GM12878 (cell line): ENCODE measurements around the gene ARL2. TPM values are rescaled to one million over a fixed set of nuclear protein-coding genes. Genes with fewer than 3 reads are reported as not detected.
"Not testable (repeated sequence)": the region's sequence is repeated elsewhere in the genome, so short reads cannot be mapped to it uniquely, and the experiment has no call there.

ENCODE experiments used
- ATAC-seq: fragments of 200-7000 bp; cut with Tn5 transposase; 3 replicates; pipeline ENCODE4 v1.9.1; 2020; ENCODE audit warnings: mild to moderate bottlenecking, moderate library complexity
- BruUV-seq: library from RNA; stranded (reverse); fragments of 400-500 nt; replicated peaks from 2 replicates; lab custom pipeline; 2021; lab: Mats Ljungman, UMichigan
- CTCF ChIA-PET: fragments of 300-600 bp; sonication (Branson Sonifier 250); formaldehyde crosslinking; extraction: SDS; loops from one replicate; lab custom pipeline; 2021; ENCODE audit warnings: inconsistent platforms; lab: Yijun Ruan, JAX
- POLR2A ChIA-PET: fragments of 350-600 bp; formaldehyde crosslinking; extraction: SDS; loops from one replicate; lab custom pipeline; 2021; ENCODE audit warnings: inconsistent platforms; lab: Charles Lee
- RAD21 ChIA-PET: fragments of 300-600 bp; sonication (Branson Sonifier 250); formaldehyde crosslinking; loops from one replicate; lab custom pipeline; 2023; ENCODE audit warnings: antibody characterized with exemption; ENCODE audit not compliant: unreplicated experiment; lab: Charles Lee
- SMC1A ChIA-PET: fragments of 300-600 bp; sonication (Branson Sonifier 250); formaldehyde crosslinking; loops from one replicate; lab custom pipeline; 2023; ENCODE audit not compliant: unreplicated experiment, uncharacterized antibody; lab: Charles Lee
- DNase-seq: peaks from one replicate; pipeline ENCODE4 v3.0.0-alpha.2; 2011; ENCODE audit warnings: low read depth, low spot score
- FAIRE-seq: peaks from 3 replicates; lab custom pipeline; 2011; peaks lifted over from hg19 to GRCh38; lab: Jason Lieb, UNC
- H2AFZ ChIP-seq: 2 replicates; pipeline ENCODE4 v1.6.0; 2011; ENCODE audit warnings: low read depth, low read length, control low read depth; ENCODE audit not compliant: control insufficient read depth
- H3K27ac ChIP-seq: 2 replicates; pipeline ENCODE4 v1.5.1; 2011; ENCODE audit warnings: control low read depth; ENCODE audit not compliant: control insufficient read depth, insufficient read depth
- H3K27me3 ChIP-seq, 2 experiments: replicated peaks in 1 of 2; 2 replicates each; pipeline versions ENCODE4 v1.6.0 to v1.6.1; 2011; ENCODE audit warnings: low read length in 1 of 2; ENCODE audit not compliant: control insufficient read depth in 2 of 2, insufficient read depth in 2 of 2
- H3K36me3 ChIP-seq, 2 experiments: 2 replicates each; pipeline ENCODE4 v1.5.1; 2011; ENCODE audit warnings: low read length in 1 of 2; ENCODE audit not compliant: control insufficient read depth in 2 of 2, insufficient read depth in 2 of 2
- H3K4me1 ChIP-seq: 2 replicates; pipeline ENCODE4 v1.6.1; 2011; ENCODE audit warnings: mild to moderate bottlenecking, low read length, moderate library complexity, mixed read lengths; ENCODE audit not compliant: control insufficient read depth, insufficient read depth
- H3K4me2 ChIP-seq: 2 replicates; pipeline ENCODE4 v1.6.0; 2011; ENCODE audit warnings: control low read depth; ENCODE audit not compliant: control insufficient read depth, insufficient read depth
- H3K4me3 ChIP-seq: fragments of 200-600 bp; sonication (generic); 2 replicates; pipeline ENCODE4 v1.5.1; 2016
- H3K79me2 ChIP-seq: 2 replicates; pipeline ENCODE4 v1.6.0; 2011; ENCODE audit warnings: low read length; ENCODE audit not compliant: control insufficient read depth, insufficient read depth
- H3K9ac ChIP-seq: 2 replicates; pipeline ENCODE4 v1.8.0; 2011; ENCODE audit warnings: low read length, control low read depth, mixed read lengths; ENCODE audit not compliant: control insufficient read depth, insufficient read depth
- H3K9me3 ChIP-seq: replicated peaks from 3 replicates; pipeline ENCODE4 v1.5.1; 2011; ENCODE audit warnings: mild to moderate bottlenecking, low read length; ENCODE audit not compliant: control insufficient read depth, insufficient read depth
- H4K20me1 ChIP-seq: 2 replicates; pipeline ENCODE4 v1.6.0; 2011; ENCODE audit not compliant: control insufficient read depth, insufficient read depth
- ATF3 ChIP-seq: IDR thresholded peaks from 2 replicates; pipeline ENCODE4 v1.6.1; 2011; ENCODE audit warnings: low read depth, mild to moderate bottlenecking, low read length, moderate library complexity, borderline replicate concordance; ENCODE audit errors: extremely low read depth
- ATF7 ChIP-seq: fragments of 450-650 bp; IDR thresholded peaks from 2 replicates; pipeline ENCODE4 v1.6.1; 2016; ENCODE audit warnings: low read depth, mild to moderate bottlenecking
- EGR1 ChIP-seq, 2 experiments: IDR thresholded peaks; 1 replicate in 1 of 2; 2 replicates in 1 of 2; pipeline ENCODE4 v1.6.1; 2011 to 2012; ENCODE audit warnings: low read depth in 2 of 2, low read length in 2 of 2, borderline replicate concordance in 1 of 2, mild to moderate bottlenecking in 1 of 2, moderate library complexity in 1 of 2
- ELK1 ChIP-seq: IDR thresholded peaks from 2 replicates; pipeline ENCODE4 v1.6.1; 2012; ENCODE audit warnings: low read depth, low read length, improper control_type of control experiment
- EZH2 ChIP-seq: IDR thresholded peaks from 2 replicates; pipeline ENCODE4 v1.6.1; 2012; ENCODE audit warnings: low read depth, mild to moderate bottlenecking, control low read depth, inconsistent platforms, low read length, borderline replicate concordance; ENCODE audit not compliant: control insufficient read depth
- FOXK2 ChIP-seq: fragments of 450-650 bp; IDR thresholded peaks from 2 replicates; pipeline ENCODE4 v1.6.1; 2017; ENCODE audit warnings: mild to moderate bottlenecking, moderate library complexity
- GABPA ChIP-seq: IDR thresholded peaks from 2 replicates; pipeline ENCODE4 v1.6.1; 2014; ENCODE audit warnings: antibody characterized with exemption, low read depth, mild to moderate bottlenecking, inconsistent platforms
- NKRF ChIP-seq: fragments of 450-650 bp; conservative IDR thresholded peaks from 2 replicates; pipeline ENCODE4 v1.6.1; 2017; ENCODE audit warnings: mild to moderate bottlenecking, moderate library complexity
- NR2C1 ChIP-seq: fragments of 450-650 bp; IDR thresholded peaks from 2 replicates; pipeline ENCODE4 v1.6.1; 2017; ENCODE audit warnings: antibody characterized with exemption, mild to moderate bottlenecking, moderate library complexity
- SIX5 ChIP-seq: IDR thresholded peaks from 2 replicates; pipeline ENCODE4 v1.6.1; 2011; ENCODE audit warnings: mild to moderate bottlenecking, low read depth, low read length, moderate library complexity; ENCODE audit not compliant: severe bottlenecking
- SP1 ChIP-seq: IDR thresholded peaks from one replicate; pipeline ENCODE4 v1.6.1; 2011; ENCODE audit warnings: low read depth, low read length
- SRF ChIP-seq, 2 experiments: IDR thresholded peaks; 2 replicates each; pipeline ENCODE4 v1.6.1; 2011; ENCODE audit warnings: low read depth in 2 of 2, low read length in 2 of 2, mild to moderate bottlenecking in 1 of 2, moderate library complexity in 1 of 2
- USF1 ChIP-seq: IDR thresholded peaks from 2 replicates; pipeline ENCODE4 v1.6.1; 2011; ENCODE audit warnings: borderline replicate concordance, low read depth, mild to moderate bottlenecking, moderate library complexity, mixed read lengths, low read length; ENCODE audit not compliant: insufficient read depth; ENCODE audit errors: extremely low read length
- WGBS: methylation state at CpG from one replicate; pipeline ENCODE4 v1.1.6; 2016; ENCODE audit warnings: low lambda C conversion rate; ENCODE audit not compliant: insufficient replicate concordance, insufficient coverage; ENCODE audit errors: missing lambda C conversion rate; 5-methylcytosine and 5-hydroxymethylcytosine counted together
- in situ Hi-C: fragments of 300-500 bp; cut with MboI; formaldehyde crosslinking; loops from 9 replicates; pipeline ENCODE4 v1.14.3; 2018; ENCODE audit warnings: mixed read lengths
- intact Hi-C: fragments of 100-400 bp; cut with micrococcal nuclease; formaldehyde crosslinking; loops from one replicate; pipeline ENCODE4 v1.14.2; 2022; ENCODE audit not compliant: unreplicated experiment
- polyA plus RNA-seq, 11 experiments: library from polyadenylated mRNA; depleted of rRNA in 4 of 11; unstranded in 6 of 11; stranded (reverse) in 5 of 11; fragments of >200 nt; fragmentation: Nextera tagmentation in 4 of 11; fragmentation: Illumina TruSeq in 1 of 11; extraction: Ambion mirVana in 4 of 11; extraction: Trizol in 1 of 11; gene quantifications; 1 replicate in 1 of 11; 2 replicates in 10 of 11; pipeline versions ENCODE4 v1.2.1 to v1.2.3, GENCODE V29; 2011 to 2016; ENCODE audit warnings: inconsistent platforms in 2 of 11, missing spikeins in 2 of 11, low read depth in 1 of 11
- total RNA-seq, 4 experiments: library from RNA; depleted of rRNA in 3 of 4; stranded (reverse); fragments of >200 nt in 3 of 4; fragmentation: Illumina TruSeq in 1 of 4; extraction: Trizol in 1 of 4; gene quantifications; 2 replicates each; pipeline versions ENCODE4 v1.2.1 to v1.2.3, GENCODE V29; 2013 to 2021

The ARL2 gene
- total and polyA plus RNA-seq, 10 of the 15 experiments (the other 5 are each of a cell fraction or from before 2014, with no cell fraction given): 4.1 to 138 (median 73.4) TPM

- ATAC-seq (no peak), DNase-seq (no peak), FAIRE-seq (no peak)
- ChIA-PET RAD21 (interaction anchor here (0.8 kb wide), 1 partner anchor 27 kb away, joined by 5 read pairs; no protein-coding TSS in a partner anchor), CTCF (no interaction called here)
- in situ Hi-C loops: no loop called here
- Histone ChIP-seq H2AFZ (no peak overlapping the region), H3K27me3 (no peaks in the 10 kb centered on the region), H4K20me1 (no peaks in the 10 kb centered on the region), H3K9ac (no peak overlapping the region), H3K9me3 (no peaks in the 10 kb centered on the region)
- 37% methylated on average over 2 of the region's 2 CpGs for WGBS
- TF ChIP-seq EGR1 (IDR thresholded peaks at IDR 0.05; ENCODE audit: borderline replicate concordance in 1 of 2, low read depth in 2 of 2, low read length in 2 of 2) (no peak), EZH2 (no peak), ELK1 (no peak), FOXK2 (no peak), SP1 (no peak), SIX5 (no peak), NKRF (no peak), NR2C1 (no peak), GABPA (no peak), USF1 (no peak), ATF3 (no peak), SRF (IDR thresholded peaks at IDR 0.05; ENCODE audit: low read depth in 2 of 2, low read length in 2 of 2) (no peak), ATF7 (no peak)
- TF ChIP-seq, all 136 proteins: peak for 0
- Histone ChIP-seq H3K79me2 (no peaks in the 10 kb centered on the region), H3K4me3 (no peak overlapping the region), H3K4me1 (peaks cover 14% of the 10 kb centered on the region), H3K36me3 (no peaks in the 10 kb centered on the region), H3K27ac (no peak overlapping the region), H3K4me2 (no peak overlapping the region)
- no TSS peak for BruUV-seq
- ChIA-PET SMC1A (no interaction called here), POLR2A (interaction anchor here (0.5 to 1.0 kb wide), 2 partner anchors 13 to 90 kb away, joined by 3 read pairs; no protein-coding TSS in a partner anchor)
- intact Hi-C loops: no loop called here
Observed at GRCh38 chr11:64976651-64977050, 37.3 kb upstream of the ARL2 start.

- H3K4me1 ChIP-seq, H3K36me3 ChIP-seq, H3K9me3 ChIP-seq, H4K20me1 ChIP-seq, BruUV-seq, H3K27me3 ChIP-seq, H3K9ac ChIP-seq, H3K4me2 ChIP-seq, H3K4me3 ChIP-seq, CTCF ChIA-PET, H3K79me2 ChIP-seq, H2AFZ ChIP-seq, RAD21 ChIA-PET, ATAC-seq, in situ Hi-C loops, POLR2A ChIA-PET, H3K27ac ChIP-seq, FAIRE-seq, intact Hi-C loops, DNase-seq: not testable (repeated sequence)
- SMC1A ChIA-PET: interaction anchor here (1.1 kb wide), 1 partner anchor 135 kb away, joined by 3 read pairs; no protein-coding TSS in a partner anchor
- WGBS: 40% methylated on average over 5 of the region's 5 CpGs
Observed at GRCh38 chr11:64983339-64983738, 30.6 kb upstream of the ARL2 start.
